Small intestine (tissue), 7 donors: ENCODE measurements around the gene NUP62. TPM values are rescaled to one million over a fixed set of nuclear protein-coding genes. Genes with fewer than 3 reads are reported as not detected.

Source experiments
- DNase-seq, 2 donors: peaks; one replicate each; pipeline versions ENCODE4 v3.0.0 to v3.0.0-alpha.2; 2013
- FAIRE-seq: peaks from 2 replicates; lab custom pipeline; 2012; peaks lifted over from hg19 to GRCh38; lab: Jason Lieb, UNC
- H3K27ac ChIP-seq, 3 donors: one replicate each; pipeline ENCODE4 v1.5.1; 2013; ENCODE audit warnings: low read length in 2 of 3, mild to moderate bottlenecking in 2 of 3, control low read depth in 1 of 3, inconsistent platforms in 1 of 3, low read depth in 1 of 3, moderate library complexity in 1 of 3
- H3K27me3 ChIP-seq, 3 donors: one replicate each; pipeline ENCODE4 v1.6.1; 2013; ENCODE audit warnings: low read length in 3 of 3, inconsistent platforms in 1 of 3; ENCODE audit not compliant: control insufficient read depth in 3 of 3, insufficient read depth in 3 of 3
- H3K36me3 ChIP-seq, 3 donors: one replicate each; pipeline ENCODE4 v1.6.1; 2013; ENCODE audit warnings: low read length in 3 of 3, inconsistent platforms in 1 of 3, low read depth in 1 of 3, mild to moderate bottlenecking in 1 of 3, moderate library complexity in 1 of 3; ENCODE audit not compliant: control insufficient read depth in 3 of 3, insufficient read depth in 2 of 3
- H3K4me1 ChIP-seq, 3 donors: one replicate each; pipeline ENCODE4 v1.6.1; 2013; ENCODE audit warnings: low read length in 2 of 3, inconsistent platforms in 1 of 3, low read depth in 1 of 3, mild to moderate bottlenecking in 1 of 3, moderate library complexity in 1 of 3; ENCODE audit not compliant: control insufficient read depth in 3 of 3, insufficient read depth in 2 of 3
- H3K4me3 ChIP-seq, 3 donors: one replicate each; pipeline ENCODE4 v1.5.1; 2013; ENCODE audit warnings: low read length in 3 of 3, control low read depth in 1 of 3, inconsistent platforms in 1 of 3, low read depth in 1 of 3, mild to moderate bottlenecking in 1 of 3, moderate library complexity in 1 of 3
- H3K9me3 ChIP-seq, 2 donors: one replicate each; pipeline ENCODE4 v1.6.1; 2013; ENCODE audit warnings: low read depth in 1 of 2, low read length in 1 of 2; ENCODE audit not compliant: control insufficient read depth in 2 of 2, insufficient read depth in 1 of 2
- WGBS, 3 donors: extraction: QIAGEN DNeasy Blood & Tissue Kit; methylation state at CpG; one replicate each; pipeline ENCODE4 v1.1.7; 2013; 5-methylcytosine and 5-hydroxymethylcytosine counted together
- polyA plus RNA-seq, 4 donors: library from polyadenylated mRNA; stranded (reverse) in 3 of 4; unstranded in 1 of 4; fragments of 200-250 nt in 3 of 4; fragments of 120-200 nt in 1 of 4; gene quantifications; one replicate each; pipeline versions ENCODE4 v1.2.1 to v1.2.3, GENCODE V29; 2013
- donor health status: healthy with polysubstance abuse.
- donor health status: control.
- donor health status: control.
- donor health status: Bipolar disorder and iron deficiency.
- donor health status: healthy.

NUP62 gene
- polyA plus RNA-seq, 4 donors, result 20.5 to 44.0 (median 27.9) TPM

DNA sequence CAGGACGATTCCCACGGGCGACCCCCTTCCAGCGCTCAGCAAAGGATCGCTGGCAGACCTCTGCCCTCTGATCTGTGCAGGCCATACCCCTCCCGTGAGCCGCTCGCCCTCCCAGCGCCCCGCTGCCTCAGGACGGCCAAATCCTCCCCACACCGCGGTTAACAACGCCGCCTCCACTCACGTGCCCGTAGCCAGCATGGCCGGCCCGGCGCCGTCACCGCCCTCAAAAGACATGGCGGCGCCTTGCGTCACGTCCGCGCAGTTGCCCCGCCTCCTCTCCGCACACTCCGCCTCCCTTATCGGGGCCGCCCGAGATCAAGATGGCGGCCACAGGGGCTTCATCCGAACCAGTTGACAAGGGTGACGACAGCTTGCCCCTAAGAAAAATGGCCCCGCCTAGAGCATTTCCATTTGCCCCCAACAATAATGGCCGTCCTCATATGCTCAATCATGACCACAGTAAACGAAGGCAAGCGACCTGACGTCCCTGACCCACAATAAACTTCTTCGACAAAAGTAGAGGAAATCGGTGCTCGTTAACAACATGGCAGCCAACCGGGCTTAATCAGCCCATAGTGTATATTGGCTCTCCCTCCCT, 52.8 kb downstream of the NUP62 start:
- DNase-seq (peak; percentile 98 to 99), FAIRE-seq (no peak)
- H3K9me3 ChIP-seq, result no peaks in the 10 kb centered on the region
- no peaks in the 10 kb centered on the region for H3K27me3 ChIP-seq
- H3K4me1 ChIP-seq, result peaks cover 0 to 19% (median 4%) of the 10 kb centered on the region in 3 donors
- peak overlapping the region; percentile 96 to 99 (median 98) for H3K27ac ChIP-seq
- peak overlapping the region; percentile 78 to 83 (median 80) for H3K4me3 ChIP-seq
- H3K36me3 ChIP-seq, result peaks cover 0 to 62% (median 6%) of the 10 kb centered on the region in 3 donors
- 0% methylated on average over 37 to 46 of the region's 46 CpGs for WGBS, 3 donors

GRCh38 chr19:49875857-49876421, 53.4 kb downstream of the NUP62 start:
- Histone ChIP-seq H3K9me3 (no peaks in the 10 kb centered on the region), H3K27ac (peak overlapping the region; percentile 86 to 99 (median 98)), H3K4me1 (peaks cover 0 to 19% (median 4%) of the 10 kb centered on the region in 3 donors), H3K4me3 (peak overlapping the region; percentile 78 to 83 (median 80)), H3K36me3 (peaks cover 0 to 62% (median 2%) of the 10 kb centered on the region in 3 donors), H3K27me3 (no peaks in the 10 kb centered on the region)
- DNase-seq, result peak in 1 of 2 donors; percentile 79
- no peak for FAIRE-seq
- 1 to 2% (median 1%) methylated on average over 23 to 28 of the region's 28 CpGs for WGBS, 3 donors

GRCh38 chr19:49875177-49875576, 54.1 kb downstream of the NUP62 start:
- peak overlapping the region in 2 of 3 donors; percentile 80 to 83 for H3K4me3 ChIP-seq
- H3K36me3 ChIP-seq, result peaks cover 0 to 59% (median 0%) of the 10 kb centered on the region in 3 donors
- no peaks in the 10 kb centered on the region for H3K27me3 ChIP-seq
- no peaks in the 10 kb centered on the region for H3K9me3 ChIP-seq
- FAIRE-seq (no peak), DNase-seq (no peak)
- WGBS, 3 donors, result 66 to 81% (median 73%) methylated on average over 4 of the region's 4 CpGs
- H3K4me1 ChIP-seq, result peaks cover 0 to 24% (median 4%) of the 10 kb centered on the region in 3 donors
- H3K27ac ChIP-seq, result peak overlapping the region; percentile 9 to 99 (median 98)

DNA sequence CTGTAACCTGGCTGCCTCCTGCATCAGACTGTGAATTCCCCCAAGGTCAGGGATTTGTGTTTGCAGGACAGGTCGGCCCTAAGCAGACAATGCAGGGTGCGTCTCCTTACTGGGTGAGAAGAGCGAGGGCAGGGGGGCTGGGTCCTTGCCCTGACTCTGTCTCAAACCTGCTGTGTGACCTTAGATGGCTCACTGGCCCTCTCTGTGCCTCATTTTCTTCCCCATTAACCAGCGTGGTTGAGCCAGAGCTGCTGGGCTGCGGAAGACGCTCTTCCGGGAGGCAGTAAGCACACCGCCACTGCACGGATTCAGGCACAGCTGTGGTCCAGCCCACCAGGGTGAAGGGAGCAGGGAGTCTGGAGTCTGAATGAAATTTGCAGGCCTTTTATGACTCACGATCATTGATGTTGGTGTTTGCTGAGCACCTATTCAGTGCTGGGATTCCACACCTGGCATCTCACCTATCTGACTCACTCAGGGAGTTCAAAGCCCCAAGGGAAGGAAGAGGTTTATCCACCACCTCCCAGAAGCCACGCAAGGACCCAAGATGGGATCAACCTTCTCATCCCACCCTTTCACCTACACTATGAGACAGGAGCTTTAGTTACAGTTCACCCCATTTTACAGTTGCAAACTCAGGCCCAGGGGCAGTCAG, 54.7 kb downstream of the NUP62 start:
- Histone ChIP-seq H3K27me3 (no peaks in the 10 kb centered on the region), H3K4me3 (no peak overlapping the region), H3K27ac (no peak overlapping the region), H3K36me3 (peaks cover 0 to 53% (median 0%) of the 10 kb centered on the region in 3 donors), H3K9me3 (no peaks in the 10 kb centered on the region), H3K4me1 (peaks cover 0 to 24% (median 4%) of the 10 kb centered on the region in 3 donors)
- no peak for FAIRE-seq
- WGBS, 3 donors, result 90 to 94% (median 93%) methylated on average over 11 of the region's 11 CpGs
- no peak for DNase-seq

DNA sequence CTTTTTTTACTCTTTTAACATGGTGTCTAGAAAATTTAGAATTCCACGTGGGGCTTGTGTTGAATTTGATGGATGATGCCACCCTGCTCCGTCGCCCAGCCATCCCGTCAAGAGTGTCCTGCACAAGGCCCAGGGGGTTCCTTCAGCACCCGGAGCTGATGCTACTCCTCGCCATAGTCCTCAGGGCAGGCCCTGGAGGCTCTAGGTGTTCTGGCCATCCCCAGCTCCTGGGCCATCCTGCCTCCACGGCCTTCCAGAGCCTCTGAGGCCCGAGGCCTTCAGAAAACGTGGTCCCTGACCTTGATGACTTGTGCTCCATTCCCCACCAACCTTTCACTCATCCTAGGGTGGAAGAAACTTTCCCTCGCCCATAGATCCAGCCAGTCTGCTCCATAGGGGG, 55.5 kb downstream of the NUP62 start:
- H3K4me1 ChIP-seq, result peaks cover 0 to 24% (median 4%) of the 10 kb centered on the region in 3 donors
- 88 to 94% (median 91%) methylated on average over 10 of the region's 10 CpGs for WGBS, 3 donors
- no peak overlapping the region for H3K27ac ChIP-seq
- DNase-seq (no peak), FAIRE-seq (no peak)
- H3K9me3 ChIP-seq, result no peaks in the 10 kb centered on the region
- H3K4me3 ChIP-seq, result no peak overlapping the region
- peaks cover 0 to 45% (median 0%) of the 10 kb centered on the region in 3 donors for H3K36me3 ChIP-seq
- H3K27me3 ChIP-seq, result no peaks in the 10 kb centered on the region

DNA sequence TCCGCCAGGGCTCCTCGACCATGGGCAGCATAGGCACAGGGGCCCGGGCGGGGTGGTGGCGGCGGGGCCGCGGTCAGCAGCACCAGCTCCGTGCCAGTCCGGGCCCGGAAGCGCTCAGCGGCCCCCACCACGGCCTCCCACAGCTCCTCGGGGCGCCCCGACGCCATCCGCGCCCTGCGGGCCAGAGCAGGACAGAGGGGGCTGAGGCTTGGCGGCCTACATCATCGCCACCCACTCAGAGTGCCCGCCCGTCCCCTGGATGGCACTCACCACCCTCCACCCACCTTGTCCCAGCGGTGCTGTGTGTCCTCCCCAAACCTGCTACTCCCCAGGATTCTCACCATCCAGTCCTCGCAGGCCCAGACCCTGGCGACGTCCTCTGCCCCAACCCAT, 56.2 kb downstream of the NUP62 start:
- FAIRE-seq (no peak), DNase-seq (no peak)
- H3K27ac ChIP-seq, result no peak overlapping the region
- no peaks in the 10 kb centered on the region for H3K27me3 ChIP-seq
- peaks cover 0 to 41% (median 0%) of the 10 kb centered on the region in 3 donors for H3K36me3 ChIP-seq
- WGBS, 3 donors, result 93 to 97% (median 94%) methylated on average over 13 to 29 of the region's 29 CpGs
- H3K4me3 ChIP-seq, result no peak overlapping the region
- peaks cover 0 to 3% of the 10 kb centered on the region in 2 donors for H3K9me3 ChIP-seq
- peaks cover 0 to 26% (median 4%) of the 10 kb centered on the region in 3 donors for H3K4me1 ChIP-seq

- FAIRE-seq, result no peak
- peaks cover 0 to 4% of the 10 kb centered on the region in 2 donors for H3K9me3 ChIP-seq
- H3K27ac ChIP-seq, result no peak overlapping the region
- H3K27me3 ChIP-seq, result no peaks in the 10 kb centered on the region
- no peak for DNase-seq
- H3K4me3 ChIP-seq, result no peak overlapping the region
- peaks cover 0 to 41% (median 0%) of the 10 kb centered on the region in 3 donors for H3K36me3 ChIP-seq
- WGBS, 3 donors, result 87 to 90% (median 88%) methylated on average over 23 to 27 of the region's 27 CpGs
- H3K4me1 ChIP-seq, result peaks cover 0 to 26% (median 4%) of the 10 kb centered on the region in 3 donors
Observed at GRCh38 chr19:49872245-49873128, 56.8 kb downstream of the NUP62 start.
